Body of pancreas (tissue), 4 donors: ENCODE results near the gene SLC45A2. TPM values are rescaled to one million over a fixed set of nuclear protein-coding genes. Genes with fewer than 3 reads are reported as not detected.

Experiments
- ATAC-seq: fragments of 150-250 bp; one replicate; pipeline ENCODE4 v1.9.1; 2016
- DNase-seq, 4 donors: peaks; one replicate each; pipeline ENCODE4 v3.0.0-alpha.2; 2019
- H3K27ac ChIP-seq, 4 donors: fragments of 200-600 bp; sonication (generic); 1 replicate in 3 of 4; 2 replicates in 1 of 4; pipeline versions ENCODE4 v1.5.1 to v1.6.1; 2016 to 2019; ENCODE audit warnings: mild to moderate bottlenecking in 1 of 4, mixed read lengths in 1 of 4, moderate library complexity in 1 of 4
- H3K27me3 ChIP-seq, 2 donors: fragments of 200-600 bp; sonication (generic); one replicate each; pipeline ENCODE4 v1.6.0; 2016; ENCODE audit warnings: mild to moderate bottlenecking in 1 of 2
- H3K36me3 ChIP-seq, 2 donors: fragments of 200-600 bp; sonication (generic); replicated peaks in 1 of 2; 2 replicates each; pipeline ENCODE4 v1.5.1; 2016; ENCODE audit warnings: low read depth in 2 of 2; ENCODE audit not compliant: insufficient read depth in 1 of 2
- H3K4me1 ChIP-seq: fragments of 200-600 bp; sonication (generic); one replicate; pipeline ENCODE4 v1.6.0; 2016
- H3K4me3 ChIP-seq, 2 donors: fragments of 200-600 bp; sonication (generic); 1 replicate in 1 of 2; 2 replicates in 1 of 2; pipeline ENCODE4 v1.5.1; 2016 to 2019
- H3K9me3 ChIP-seq, 3 donors: fragments of 200-600 bp; sonication (generic); 1 replicate in 2 of 3; 2 replicates in 1 of 3; pipeline ENCODE4 v1.5.1; 2016
- POLR2A ChIP-seq, 3 donors: fragments of 450-650 bp; IDR thresholded peaks; one replicate each; pipeline ENCODE4 v1.6.1; 2016; ENCODE audit warnings: antibody characterized with exemption in 3 of 3, mild to moderate bottlenecking in 2 of 3
- WGBS, 2 donors: methylation state at CpG; one replicate each; pipeline ENCODE4 v1.1.5; 2017; 5-methylcytosine and 5-hydroxymethylcytosine counted together
- intact Hi-C: fragments of 100-400 bp; cut with DNase I; formaldehyde crosslinking; loops from one replicate; pipeline ENCODE4 v1.15.1; 2023
- total RNA-seq, 2 donors: library from RNA; depleted of rRNA; stranded (reverse); fragments of >200 nt; gene quantifications; one replicate each; pipeline ENCODE4 v1.1.0, GENCODE V29; 2016
- TF ChIP-seq, protein P1 (sequence below), 7 experiments: fragments of 450-650 bp in 4 of 7; fragments of 200-600 bp in 3 of 7; sonication (generic) in 3 of 7; IDR thresholded peaks; one replicate each; pipeline ENCODE4 v1.5.1; 2016 to 2019; ENCODE audit warnings: antibody characterized with exemption in 7 of 7

The SLC45A2 gene
- total RNA-seq, 2 donors from 2014 or later = not detected

DNA sequence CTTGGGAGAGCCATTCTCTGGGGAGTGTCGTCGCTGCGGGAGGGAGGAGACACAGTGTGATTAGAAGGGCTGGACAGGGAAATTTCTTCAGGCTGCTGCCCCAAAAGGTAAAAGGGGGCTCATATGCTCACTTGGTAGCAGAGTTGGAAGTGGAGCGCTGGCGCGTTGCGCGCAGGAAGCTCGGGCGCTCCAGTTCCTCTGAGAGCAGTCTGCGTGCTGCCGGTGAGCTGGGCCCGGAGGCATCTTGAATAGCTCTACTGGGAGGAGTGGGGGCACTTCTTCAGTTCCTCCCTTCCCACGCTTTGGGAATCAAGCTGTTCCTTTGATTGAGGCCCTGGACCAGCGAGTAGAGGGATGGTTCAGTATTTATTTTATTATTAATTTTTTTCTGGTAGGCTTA lies 45.6 kb downstream of the SLC45A2 start:
- WGBS, 2 donors = 6 to 24% methylated on average over 15 of the region's 15 CpGs
- Histone ChIP-seq H3K27me3 (peaks cover 0 to 11% of the 10 kb centered on the region in 2 donors), H3K27ac (no peak overlapping the region), H3K4me1 (peaks cover 22% of the 10 kb centered on the region), H3K4me3 (no peak overlapping the region), H3K36me3 (no peaks in the 10 kb centered on the region), H3K9me3 (no peaks in the 10 kb centered on the region)
- ATAC-seq (no peak), DNase-seq (no peak)
- intact Hi-C loops = no loop called here
- no peak for TF ChIP-seq POLR2A (IDR thresholded peaks at IDR 0.05)
- TF ChIP-seq, protein P1, sequence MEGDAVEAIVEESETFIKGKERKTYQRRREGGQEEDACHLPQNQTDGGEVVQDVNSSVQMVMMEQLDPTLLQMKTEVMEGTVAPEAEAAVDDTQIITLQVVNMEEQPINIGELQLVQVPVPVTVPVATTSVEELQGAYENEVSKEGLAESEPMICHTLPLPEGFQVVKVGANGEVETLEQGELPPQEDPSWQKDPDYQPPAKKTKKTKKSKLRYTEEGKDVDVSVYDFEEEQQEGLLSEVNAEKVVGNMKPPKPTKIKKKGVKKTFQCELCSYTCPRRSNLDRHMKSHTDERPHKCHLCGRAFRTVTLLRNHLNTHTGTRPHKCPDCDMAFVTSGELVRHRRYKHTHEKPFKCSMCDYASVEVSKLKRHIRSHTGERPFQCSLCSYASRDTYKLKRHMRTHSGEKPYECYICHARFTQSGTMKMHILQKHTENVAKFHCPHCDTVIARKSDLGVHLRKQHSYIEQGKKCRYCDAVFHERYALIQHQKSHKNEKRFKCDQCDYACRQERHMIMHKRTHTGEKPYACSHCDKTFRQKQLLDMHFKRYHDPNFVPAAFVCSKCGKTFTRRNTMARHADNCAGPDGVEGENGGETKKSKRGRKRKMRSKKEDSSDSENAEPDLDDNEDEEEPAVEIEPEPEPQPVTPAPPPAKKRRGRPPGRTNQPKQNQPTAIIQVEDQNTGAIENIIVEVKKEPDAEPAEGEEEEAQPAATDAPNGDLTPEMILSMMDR (IDR thresholded peaks at IDR 0.05) = no peak

DNA sequence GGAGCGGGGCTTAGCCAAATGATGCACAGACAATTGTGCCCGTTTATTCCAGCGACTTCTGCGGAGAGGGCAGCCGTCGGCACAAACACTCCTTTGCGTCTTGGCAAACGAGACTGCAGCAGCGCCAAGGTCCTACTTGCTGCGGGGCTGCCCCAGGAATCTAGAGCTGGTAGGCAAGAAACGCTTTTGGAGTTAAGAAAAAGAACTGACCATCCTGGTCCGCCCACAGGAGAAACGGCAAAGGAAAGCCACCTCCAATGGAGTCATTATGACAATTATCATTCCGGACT lies 46.0 kb downstream of the SLC45A2 start:
- DNase-seq (no peak), ATAC-seq (no peak)
- H3K27me3 ChIP-seq = peaks cover 0 to 11% of the 10 kb centered on the region in 2 donors
- no peaks in the 10 kb centered on the region for H3K9me3 ChIP-seq
- H3K36me3 ChIP-seq = no peaks in the 10 kb centered on the region
- H3K4me1 ChIP-seq = peaks cover 22% of the 10 kb centered on the region
- TF ChIP-seq, protein P1 (IDR thresholded peaks at IDR 0.05) = no peak
- 9 to 13% methylated on average over 13 to 14 of the region's 14 CpGs for WGBS, 2 donors
- H3K27ac ChIP-seq = no peak overlapping the region
- intact Hi-C loops = no loop called here
- H3K4me3 ChIP-seq = no peak overlapping the region

DNA sequence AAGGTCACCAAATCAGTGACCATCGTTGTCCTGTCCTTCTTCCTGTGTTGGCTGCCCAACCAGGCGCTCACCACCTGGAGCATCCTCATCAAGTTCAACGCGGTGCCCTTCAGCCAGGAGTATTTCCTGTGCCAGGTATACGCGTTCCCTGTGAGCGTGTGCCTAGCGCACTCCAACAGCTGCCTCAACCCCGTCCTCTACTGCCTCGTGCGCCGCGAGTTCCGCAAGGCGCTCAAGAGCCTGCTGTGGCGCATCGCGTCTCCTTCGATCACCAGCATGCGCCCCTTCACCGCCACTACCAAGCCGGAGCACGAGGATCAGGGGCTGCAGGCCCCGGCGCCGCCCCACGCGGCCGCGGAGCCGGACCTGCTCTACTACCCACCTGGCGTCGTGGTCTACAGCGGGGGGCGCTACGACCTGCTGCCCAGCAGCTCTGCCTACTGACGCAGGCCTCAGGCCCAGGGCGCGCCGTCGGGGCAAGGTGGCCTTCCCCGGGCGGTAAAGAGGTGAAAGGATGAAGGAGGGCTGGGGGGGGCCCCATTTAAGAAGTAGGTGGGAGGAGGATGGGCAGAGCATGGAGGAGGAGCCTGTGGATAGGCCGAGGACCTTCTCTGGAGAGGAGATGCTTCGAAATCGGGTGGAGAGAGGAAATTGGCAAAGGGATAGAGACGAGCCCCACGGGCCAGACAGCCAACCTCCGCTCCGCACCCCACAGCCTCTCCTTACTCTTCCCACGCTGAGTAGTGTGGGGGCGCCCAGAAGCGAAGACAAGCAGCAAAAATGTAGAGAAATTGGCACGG lies 46.6 kb downstream of the SLC45A2 start:
- no peak overlapping the region for H3K27ac ChIP-seq
- no peaks in the 10 kb centered on the region for H3K36me3 ChIP-seq
- peaks cover 0 to 11% of the 10 kb centered on the region in 2 donors for H3K27me3 ChIP-seq
- intact Hi-C loops = no loop called here
- no peak for DNase-seq
- H3K4me1 ChIP-seq = peaks cover 22% of the 10 kb centered on the region
- ATAC-seq = no peak
- TF ChIP-seq POLR2A (IDR thresholded peaks at IDR 0.05) = no peak
- TF ChIP-seq, protein P1 (IDR thresholded peaks at IDR 0.05) = no peak
- 11 to 23% methylated on average over 30 to 54 of the region's 54 CpGs for WGBS, 2 donors
- no peaks in the 10 kb centered on the region for H3K9me3 ChIP-seq
- no peak overlapping the region for H3K4me3 ChIP-seq

DNA sequence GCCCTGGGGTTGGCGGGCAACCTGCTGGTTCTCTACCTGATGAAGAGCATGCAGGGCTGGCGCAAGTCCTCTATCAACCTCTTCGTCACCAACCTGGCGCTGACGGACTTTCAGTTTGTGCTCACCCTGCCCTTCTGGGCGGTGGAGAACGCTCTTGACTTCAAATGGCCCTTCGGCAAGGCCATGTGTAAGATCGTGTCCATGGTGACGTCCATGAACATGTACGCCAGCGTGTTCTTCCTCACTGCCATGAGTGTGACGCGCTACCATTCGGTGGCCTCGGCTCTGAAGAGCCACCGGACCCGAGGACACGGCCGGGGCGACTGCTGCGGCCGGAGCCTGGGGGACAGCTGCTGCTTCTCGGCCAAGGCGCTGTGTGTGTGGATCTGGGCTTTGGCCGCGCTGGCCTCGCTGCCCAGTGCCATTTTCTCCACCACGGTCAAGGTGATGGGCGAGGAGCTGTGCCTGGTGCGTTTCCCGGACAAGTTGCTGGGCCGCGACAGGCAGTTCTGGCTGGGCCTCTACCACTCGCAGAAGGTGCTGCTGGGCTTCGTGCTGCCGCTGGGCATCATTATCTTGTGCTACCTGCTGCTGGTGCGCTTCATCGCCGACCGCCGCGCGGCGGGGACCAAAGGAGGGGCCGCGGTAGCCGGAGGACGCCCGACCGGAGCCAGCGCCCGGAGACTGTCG lies 47.3 kb downstream of the SLC45A2 start:
- no peak for ATAC-seq
- H3K4me3 ChIP-seq = no peak overlapping the region
- H3K9me3 ChIP-seq = no peaks in the 10 kb centered on the region
- DNase-seq = peak in 1 of 4 donors; percentile 10
- 24% methylated on average over 9 to 54 of the region's 54 CpGs for WGBS, 2 donors
- intact Hi-C loops = no loop called here
- no peak overlapping the region for H3K27ac ChIP-seq
- peaks cover 0 to 11% of the 10 kb centered on the region in 2 donors for H3K27me3 ChIP-seq
- peaks cover 22% of the 10 kb centered on the region for H3K4me1 ChIP-seq
- no peaks in the 10 kb centered on the region for H3K36me3 ChIP-seq
- TF ChIP-seq, protein P1 (IDR thresholded peaks at IDR 0.05) = no peak
- TF ChIP-seq POLR2A (IDR thresholded peaks at IDR 0.05) = no peak
